OCI-LY7 (cell line): ENCODE data around the gene LMNTD2. TPM values are rescaled to one million over a fixed set of nuclear protein-coding genes. Genes with fewer than 3 reads are reported as not detected.
A peak's percentile ranks its signal among the peaks of the same experiment; 100 is the strongest.

ENCODE experiments used
- BruUV-seq: library from RNA; stranded (reverse); fragments of 400-500 nt; replicated peaks from 2 replicates; lab custom pipeline; 2021; lab: Mats Ljungman, UMichigan
- CTCF ChIA-PET: fragments of 300-600 bp; sonication (Branson Sonifier 250); formaldehyde crosslinking; loops from one replicate; lab custom pipeline; 2022; ENCODE audit warnings: antibody characterized with exemption; ENCODE audit not compliant: unreplicated experiment; lab: Charles Lee
- POLR2A ChIA-PET: fragments of 300-600 bp; sonication (Branson Sonifier 250); formaldehyde crosslinking; loops from one replicate; lab custom pipeline; 2022; ENCODE audit warnings: antibody characterized with exemption; lab: Charles Lee
- DNase-seq: peaks from one replicate; pipeline ENCODE4 v3.0.0-alpha.2; 2015; ENCODE audit warnings: low spot score
- H2AFZ ChIP-seq: fragments of 200-600 bp; sonication (generic), shearing (Covaris generic); 2 replicates; pipeline ENCODE4 v1.6.1; 2014; ENCODE audit warnings: mild to moderate bottlenecking, antibody characterized with exemption, low read length, moderate library complexity
- H3K27ac ChIP-seq: fragments of 200-600 bp; sonication (generic); 2 replicates; pipeline ENCODE4 v1.5.1; 2014; ENCODE audit warnings: mixed run types, low read depth, mild to moderate bottlenecking, moderate library complexity, low read length, inconsistent platforms; ENCODE audit not compliant: poor library complexity, severe bottlenecking
- H3K36me3 ChIP-seq: fragments of 200-600 bp; sonication (generic); 2 replicates; pipeline ENCODE4 v1.6.1; 2014; ENCODE audit warnings: mild to moderate bottlenecking, antibody characterized with exemption, low read length, moderate library complexity, mixed read lengths; ENCODE audit not compliant: insufficient read depth
- H3K4me1 ChIP-seq: fragments of 200-600 bp; sonication (generic); 2 replicates; pipeline ENCODE4 v1.5.1; 2014; ENCODE audit warnings: mild to moderate bottlenecking, low read length; ENCODE audit not compliant: insufficient read depth, poor library complexity, severe bottlenecking
- H3K4me2 ChIP-seq: fragments of 200-600 bp; sonication (generic); 2 replicates; pipeline ENCODE4 v1.6.1; 2014; ENCODE audit warnings: mild to moderate bottlenecking, low read length
- H3K4me3 ChIP-seq: fragments of 200-600 bp; sonication (generic); 2 replicates; pipeline ENCODE4 v1.5.1; 2014; ENCODE audit warnings: mild to moderate bottlenecking, low read depth, low read length; ENCODE audit not compliant: poor library complexity, severe bottlenecking
- H3K79me2 ChIP-seq: fragments of 200-600 bp; sonication (generic); 2 replicates; pipeline ENCODE4 v1.6.1; 2016; ENCODE audit warnings: low read depth, mild to moderate bottlenecking, low read length, moderate library complexity, mixed read lengths; ENCODE audit not compliant: insufficient read depth
- H3K9me2 ChIP-seq: fragments of 200-600 bp; sonication (generic); 2 replicates; pipeline ENCODE4 v1.6.1; 2016; ENCODE audit warnings: mild to moderate bottlenecking, low read length, mixed read lengths; ENCODE audit not compliant: insufficient read depth
- H3K9me3 ChIP-seq: fragments of 200-600 bp; sonication (generic); 2 replicates; pipeline ENCODE4 v1.6.1; 2014; ENCODE audit warnings: mild to moderate bottlenecking, mixed run types, low read length, mixed read lengths
- H4K20me1 ChIP-seq: fragments of 200-600 bp; sonication (generic); 2 replicates; pipeline ENCODE4 v1.6.1; 2014; ENCODE audit warnings: mild to moderate bottlenecking, antibody characterized with exemption, low read length, moderate library complexity, mixed read lengths; ENCODE audit not compliant: insufficient read depth
- EZH2phosphoT487 ChIP-seq: fragments of 200-600 bp; sonication (generic); IDR thresholded peaks from 2 replicates; pipeline ENCODE4 v1.6.1; 2018; ENCODE audit warnings: low read depth, borderline replicate concordance, mild to moderate bottlenecking, mixed run types, antibody characterized with exemption, low read length, moderate library complexity, mixed read lengths
- intact Hi-C: fragments of 100-400 bp; cut with micrococcal nuclease; formaldehyde crosslinking; loops from one replicate; pipeline ENCODE4 v1.10.0; 2022; ENCODE audit not compliant: unreplicated experiment
- total RNA-seq, 2 experiments: library from RNA; depleted of rRNA in 1 of 2; stranded (reverse); fragments of >200 nt in 1 of 2; shearing (Covaris generic) in 1 of 2; gene quantifications; 2 replicates each; pipeline ENCODE4 v1.2.3, GENCODE V29; 2014 to 2022
- TF ChIP-seq, protein P1 (sequence below): fragments of 200-600 bp; sonication (generic); conservative IDR thresholded peaks from 2 replicates; pipeline ENCODE4 v1.5.1; 2014; ENCODE audit warnings: mild to moderate bottlenecking, antibody characterized with exemption, low read length, moderate library complexity, mixed read lengths

The LMNTD2 gene
- total RNA-seq, 2 experiments from 2014 or later, result 4.7 to 17.7 TPM

DNA sequence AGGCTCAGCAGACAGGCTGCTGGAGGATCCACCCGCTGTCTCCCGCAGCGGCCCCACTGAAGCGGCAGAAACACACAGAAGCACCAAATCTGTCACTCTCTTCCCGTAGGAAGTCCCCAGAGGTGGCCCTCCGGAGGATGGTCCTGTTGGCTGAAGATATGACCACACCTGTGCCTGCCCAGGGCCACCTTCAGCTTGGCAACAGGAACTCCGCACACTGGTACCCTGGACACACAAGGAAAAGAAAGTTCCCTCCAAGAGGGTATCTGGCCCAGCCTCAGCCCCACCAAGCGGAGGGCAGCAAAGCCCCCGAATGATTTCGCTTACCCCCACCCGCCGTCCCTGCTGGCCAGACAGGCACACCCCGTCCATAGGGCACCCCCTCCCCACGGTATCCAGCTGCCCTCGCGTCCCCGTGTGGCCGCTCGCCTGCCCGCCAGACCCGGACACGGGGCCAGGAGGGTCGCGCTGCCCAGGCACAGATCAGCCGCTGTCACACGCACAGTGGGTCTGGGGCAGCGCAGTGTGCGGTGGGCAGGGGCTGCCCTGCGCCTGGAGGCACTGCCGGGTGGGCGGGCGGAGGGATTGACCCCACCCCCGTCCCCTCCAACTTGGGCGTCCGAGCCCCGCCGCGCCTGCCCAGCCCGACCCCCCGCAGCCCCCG is 7.2 kb upstream of the LMNTD2 start:
- Histone ChIP-seq H3K36me3 (no peaks in the 10 kb centered on the region), H2AFZ (peak overlapping the region; percentile 68; the same call in 1 of the 2 replicates), H3K9me3 (no peaks in the 10 kb centered on the region), H3K79me2 (no peaks in the 10 kb centered on the region), H4K20me1 (no peaks in the 10 kb centered on the region), H3K4me1 (peaks cover 18% of the 10 kb centered on the region), H3K4me3 (peak overlapping the region; percentile 84), H3K9me2 (no peaks in the 10 kb centered on the region), H3K27ac (no peak overlapping the region), H3K4me2 (peak overlapping the region; percentile 94)
- POLR2A ChIA-PET, result interaction anchor here (1.0 kb wide), 1 partner anchor 32 kb away, joined by 4 read pairs; no protein-coding TSS in a partner anchor
- CTCF ChIA-PET, result no interaction called here
- no peak for DNase-seq
- BruUV-seq, result no TSS peak
- intact Hi-C loops, result loop anchor here (5.0 kb wide), 1 partner anchor 230 kb away; the partner anchor contains the start of gene SLC25A22
- no peak for TF ChIP-seq EZH2phosphoT487
- TF ChIP-seq, protein P1, sequence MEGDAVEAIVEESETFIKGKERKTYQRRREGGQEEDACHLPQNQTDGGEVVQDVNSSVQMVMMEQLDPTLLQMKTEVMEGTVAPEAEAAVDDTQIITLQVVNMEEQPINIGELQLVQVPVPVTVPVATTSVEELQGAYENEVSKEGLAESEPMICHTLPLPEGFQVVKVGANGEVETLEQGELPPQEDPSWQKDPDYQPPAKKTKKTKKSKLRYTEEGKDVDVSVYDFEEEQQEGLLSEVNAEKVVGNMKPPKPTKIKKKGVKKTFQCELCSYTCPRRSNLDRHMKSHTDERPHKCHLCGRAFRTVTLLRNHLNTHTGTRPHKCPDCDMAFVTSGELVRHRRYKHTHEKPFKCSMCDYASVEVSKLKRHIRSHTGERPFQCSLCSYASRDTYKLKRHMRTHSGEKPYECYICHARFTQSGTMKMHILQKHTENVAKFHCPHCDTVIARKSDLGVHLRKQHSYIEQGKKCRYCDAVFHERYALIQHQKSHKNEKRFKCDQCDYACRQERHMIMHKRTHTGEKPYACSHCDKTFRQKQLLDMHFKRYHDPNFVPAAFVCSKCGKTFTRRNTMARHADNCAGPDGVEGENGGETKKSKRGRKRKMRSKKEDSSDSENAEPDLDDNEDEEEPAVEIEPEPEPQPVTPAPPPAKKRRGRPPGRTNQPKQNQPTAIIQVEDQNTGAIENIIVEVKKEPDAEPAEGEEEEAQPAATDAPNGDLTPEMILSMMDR, result no peak

DNA sequence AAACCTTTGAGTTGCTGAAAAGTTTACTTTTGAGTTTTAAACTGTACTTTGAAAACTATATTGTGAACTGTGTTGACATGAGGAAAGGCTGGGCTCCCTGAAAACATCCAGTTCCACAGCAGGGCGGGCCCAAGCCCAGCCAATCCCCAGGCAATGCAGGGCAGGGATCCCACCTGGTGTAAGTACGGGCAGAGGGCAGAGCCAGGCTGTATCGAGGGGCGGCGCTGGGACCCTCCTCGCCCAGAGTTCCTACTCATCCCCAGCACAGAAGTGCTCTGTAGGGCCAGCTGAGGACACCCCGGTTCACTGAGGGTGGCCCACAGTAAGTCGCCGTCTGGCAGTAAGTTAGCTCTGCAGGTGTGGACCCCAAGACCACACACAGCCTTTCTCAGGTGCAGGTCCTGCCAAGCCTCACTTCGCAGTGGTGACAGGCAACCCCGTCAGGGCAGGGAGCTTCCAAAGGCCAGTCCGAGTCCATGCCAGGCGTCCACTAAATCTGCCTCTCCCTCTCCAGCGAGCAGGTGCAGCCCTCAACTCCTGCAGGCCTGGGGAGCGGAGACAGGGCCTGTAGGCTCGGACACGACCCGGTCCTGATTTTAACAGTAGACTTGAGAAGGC is 6.6 kb upstream of the LMNTD2 start:
- Histone ChIP-seq H3K36me3 (no peaks in the 10 kb centered on the region), H4K20me1 (no peaks in the 10 kb centered on the region), H3K9me2 (no peaks in the 10 kb centered on the region), H3K4me1 (peaks cover 18% of the 10 kb centered on the region), H3K4me2 (peak overlapping the region; percentile 94), H3K4me3 (peak overlapping the region; percentile 84), H3K27ac (no peak overlapping the region), H3K79me2 (no peaks in the 10 kb centered on the region), H2AFZ (no peak overlapping the region), H3K9me3 (no peaks in the 10 kb centered on the region)
- ChIA-PET POLR2A (no interaction called here), CTCF (no interaction called here)
- TF ChIP-seq, protein P1, result no peak
- no peak for TF ChIP-seq EZH2phosphoT487
- BruUV-seq, result no TSS peak
- DNase-seq, result no peak
- intact Hi-C loops, result loop anchor here (5.0 kb wide), 1 partner anchor 230 kb away; the partner anchor contains the start of gene SLC25A22
